Measurements from ENCODE around the gene CEMIP2. TPM values are rescaled to one million over a fixed set of nuclear protein-coding genes. Genes with fewer than 3 reads are reported as not detected.

CEMIP2 gene
- total and polyA plus RNA-seq, 10 of the 15 experiments (the other 5 are each of a cell fraction or from before 2014, with no cell fraction given), result 0.50 to 19.2 (median 1.2) TPM

- TF ChIP-seq TBL1XR1 (IDR thresholded peaks at IDR 0.05; ENCODE audit: low read depth, low read length) (no peak), DPF2 (IDR thresholded peaks at IDR 0.05) (no peak)
Observed at GRCh38 chr9:71685988-71686387, 82.3 kb downstream of the CEMIP2 start (continued).

DNA sequence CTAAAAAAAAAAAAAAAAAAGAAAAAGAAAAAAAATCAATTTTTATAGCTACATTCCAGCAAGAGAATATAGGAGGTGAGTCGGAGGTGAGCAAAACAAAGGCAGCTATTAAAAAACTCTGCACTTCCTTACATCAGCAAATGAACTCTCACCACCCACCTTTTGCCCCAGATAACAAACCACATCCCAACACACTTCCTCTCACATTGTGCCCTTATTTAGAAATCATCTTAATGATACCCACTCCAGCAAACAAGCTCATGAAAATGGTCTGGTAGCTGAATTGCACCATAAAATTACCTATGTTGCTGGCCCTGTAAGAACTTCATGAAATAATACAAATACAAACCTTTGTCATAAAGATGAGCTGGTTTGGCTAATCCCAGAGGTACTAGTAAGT, 82.9 kb downstream of the CEMIP2 start:
- Histone ChIP-seq H3K27ac (ENCODE audit: control insufficient read depth, insufficient read depth) (no peak overlapping the region), H3K79me2 (ENCODE audit: control insufficient read depth, insufficient read depth, low read length) (no peaks in the 10 kb centered on the region), H3K9ac (ENCODE audit: control insufficient read depth, insufficient read depth, low read length) (no peak overlapping the region), H3K27me3 (replicated peaks in 1 of 2; ENCODE audit: control insufficient read depth in 2 of 2, insufficient read depth in 2 of 2, low read length in 1 of 2) (no peaks in the 10 kb centered on the region), H3K9me3 (replicated peaks; ENCODE audit: control insufficient read depth, insufficient read depth, low read length) (no peaks in the 10 kb centered on the region), H3K36me3 (ENCODE audit: control insufficient read depth in 2 of 2, insufficient read depth in 2 of 2, low read length in 1 of 2) (no peaks in the 10 kb centered on the region), H2AFZ (ENCODE audit: control insufficient read depth, low read depth, low read length) (no peak overlapping the region), H3K4me3 (no peak overlapping the region), H3K4me2 (ENCODE audit: control insufficient read depth, insufficient read depth) (no peak overlapping the region), H3K4me1 (ENCODE audit: control insufficient read depth, insufficient read depth, low read length) (no peaks in the 10 kb centered on the region), H4K20me1 (ENCODE audit: control insufficient read depth, insufficient read depth) (no peaks in the 10 kb centered on the region)
- 0% methylated on average over 1 of the region's 1 CpG for WGBS (ENCODE audit: insufficient coverage, insufficient replicate concordance, low lambda C conversion rate, missing lambda C conversion rate)
- 0 out of 2 replicates have a peak, but pooled peaks have one; percentile 21 for TF ChIP-seq BMI1 (IDR thresholded peaks at IDR 0.05; ENCODE audit: borderline replicate concordance)
- TF ChIP-seq POLR2AphosphoS5 (IDR thresholded peaks at IDR 0.05; ENCODE audit: low read length), result no peak
- peak; percentile 51; the same call in 1 of the 2 replicates for TF ChIP-seq MTA2 (IDR thresholded peaks at IDR 0.05; ENCODE audit: low read depth)
- TF ChIP-seq ATF7 (IDR thresholded peaks at IDR 0.05; ENCODE audit: low read depth), result peak; percentile 15; the same call in 1 of the 2 replicates
- TF ChIP-seq SPI1 (IDR thresholded peaks at IDR 0.05; ENCODE audit: borderline replicate concordance, insufficient read depth, low read depth, low read length), result peak; percentile 54; the same call in 1 of the 2 replicates
- TF ChIP-seq IKZF1 (conservative IDR thresholded peaks at IDR 0.05), result no peak
- peak; percentile 44 for TF ChIP-seq MEF2B (IDR thresholded peaks at IDR 0.05; ENCODE audit: partially characterized antibody, poor library complexity, severe bottlenecking)
- peak; percentile 77; the same call in 1 of the 2 replicates for TF ChIP-seq ELK1 (IDR thresholded peaks at IDR 0.05; ENCODE audit: low read depth, low read length)
- in situ Hi-C loops (cut with MboI) (no loop called here), intact Hi-C loops (cut with micrococcal nuclease; ENCODE audit: unreplicated experiment) (loop anchor here (5.0 to 10.0 kb wide), 2 partner anchors 61 to 83 kb away; no protein-coding TSS in a partner anchor)
- ChIA-PET CTCF (interaction anchor here (0.6 to 0.8 kb wide), 2 partner anchors 13 to 39 kb away, joined by 3 to 4 read pairs; no protein-coding TSS in a partner anchor), RAD21 (ENCODE audit: unreplicated experiment) (interaction anchor here (0.7 to 1.2 kb wide), 7 partner anchors 25 to 520 kb away, joined by 3 to 7 read pairs (median 3); no protein-coding TSS in a partner anchor), SMC1A (ENCODE audit: uncharacterized antibody, unreplicated experiment) (interaction anchor here (0.6 to 1.9 kb wide), 11 partner anchors 10 to 456 kb away, joined by 3 to 12 read pairs (median 4); no protein-coding TSS in a partner anchor), POLR2A (interaction anchor here (0.6 to 1.4 kb wide), 7 partner anchors 30 to 1448 kb away, joined by 3 to 10 read pairs (median 5); partner anchors contain the start of gene CEMIP2)
- FAIRE-seq (no peak), DNase-seq (ENCODE audit: low read depth, low spot score) (no peak), ATAC-seq (peak; percentile 76)
- no TSS peak for BruUV-seq (replicated peaks)

Data from GM12878 (cell line).